Immature natural killer cell (primary cell): ENCODE data around the gene TMEM232. TPM values are rescaled to one million over a fixed set of nuclear protein-coding genes. Genes with fewer than 3 reads are reported as not detected.

Source experiments
- DNase-seq, 3 donors: peaks; one replicate each; pipeline ENCODE4 v3.0.0; 2022; ENCODE audit warnings: mixed read lengths in 1 of 3
- H3K27ac Mint-ChIP-seq, 6 donors: one replicate each; pipeline ENCODE4 v1.8.0; 2020; ENCODE audit warnings: mixed read lengths in 6 of 6, mild to moderate bottlenecking in 5 of 6, inconsistent platforms in 4 of 6, moderate library complexity in 3 of 6
- H3K27me3 Mint-ChIP-seq, 3 donors: one replicate each; pipeline ENCODE4 v1.8.0; 2020 to 2021; ENCODE audit warnings: low read depth in 3 of 3, mild to moderate bottlenecking in 3 of 3, mixed read lengths in 3 of 3, moderate library complexity in 3 of 3, inconsistent platforms in 1 of 3
- H3K36me3 Mint-ChIP-seq, 3 donors: one replicate each; pipeline ENCODE4 v1.8.0; 2020; ENCODE audit warnings: mixed read lengths in 3 of 3, inconsistent platforms in 2 of 3, mild to moderate bottlenecking in 2 of 3
- H3K4me1 Mint-ChIP-seq, 2 donors: one replicate each; pipeline ENCODE4 v1.8.0; 2020; ENCODE audit warnings: inconsistent platforms in 2 of 2, mild to moderate bottlenecking in 2 of 2, mixed read lengths in 2 of 2, moderate library complexity in 1 of 2
- H3K4me3 Mint-ChIP-seq, 5 donors: one replicate each; pipeline ENCODE4 v1.8.0; 2020; ENCODE audit warnings: mild to moderate bottlenecking in 5 of 5, mixed read lengths in 5 of 5, inconsistent platforms in 3 of 5, moderate library complexity in 3 of 5
- H3K9me3 Mint-ChIP-seq, 6 donors: one replicate each; pipeline ENCODE4 v1.8.0; 2020; ENCODE audit warnings: mild to moderate bottlenecking in 6 of 6, mixed read lengths in 6 of 6, inconsistent platforms in 4 of 6, moderate library complexity in 3 of 6
- polyA plus RNA-seq, 3 donors: library from polyadenylated mRNA; unstranded; fragments of 300-500 nt; fragmentation: Illumina TruSeq; gene quantifications; one replicate each; pipeline ENCODE4 v1.2.3, GENCODE V29; 2021

The TMEM232 gene
- polyA plus RNA-seq, 3 donors from 2014 or later: not detected

DNA sequence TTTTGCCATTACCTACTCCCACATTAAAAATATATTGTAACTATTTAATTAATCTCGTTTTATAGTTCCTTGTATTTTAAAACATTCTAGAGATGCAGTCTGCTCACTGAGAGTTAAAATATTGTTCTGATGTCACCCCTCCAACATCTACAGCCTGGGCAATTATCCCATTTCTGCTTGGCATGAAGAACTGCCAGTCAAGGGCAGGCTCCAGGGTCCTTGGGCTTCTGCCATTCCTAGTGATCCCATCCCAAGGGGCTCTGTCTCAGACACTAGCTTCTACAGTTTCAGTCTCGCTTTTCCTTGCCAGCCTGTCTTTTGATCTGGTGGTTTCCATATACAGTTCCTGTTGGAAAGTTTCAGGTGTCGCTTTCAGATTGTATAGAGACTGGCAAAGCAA, 287.2 kb downstream of the TMEM232 start:
- H3K4me3 Mint-ChIP-seq: no peak overlapping the region
- H3K36me3 Mint-ChIP-seq: no peaks in the 10 kb centered on the region
- peaks cover 0 to 11% (median 2%) of the 10 kb centered on the region in 6 donors for H3K9me3 Mint-ChIP-seq
- DNase-seq: no peak
- no peak overlapping the region for H3K27ac Mint-ChIP-seq
- no peaks in the 10 kb centered on the region for H3K4me1 Mint-ChIP-seq
- H3K27me3 Mint-ChIP-seq: no peaks in the 10 kb centered on the region

DNA sequence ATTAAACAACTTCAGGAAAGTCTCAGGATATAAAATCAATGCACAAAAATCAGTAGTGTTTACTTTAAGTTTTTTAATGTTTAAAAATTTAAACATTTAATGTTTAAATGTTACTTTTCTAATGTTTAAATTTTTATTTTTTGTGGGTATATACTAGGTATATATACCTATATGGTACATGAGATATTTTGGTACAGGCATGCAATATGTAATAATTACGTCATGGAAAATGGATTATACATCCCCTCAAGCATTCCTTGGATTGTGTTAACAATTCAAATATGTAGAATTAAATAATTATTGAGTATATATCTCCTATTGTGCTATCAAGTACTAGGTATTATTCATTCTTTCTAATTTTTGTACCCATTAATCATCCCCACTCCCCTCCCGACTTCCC, 291.3 kb downstream of the TMEM232 start:
- Mint-ChIP-seq H3K4me1 (no peaks in the 10 kb centered on the region), H3K9me3 (peaks cover 0 to 17% (median 2%) of the 10 kb centered on the region in 6 donors), H3K27me3 (no peaks in the 10 kb centered on the region), H3K27ac (no peak overlapping the region), H3K36me3 (no peaks in the 10 kb centered on the region), H3K4me3 (no peak overlapping the region)
- no peak for DNase-seq

DNA sequence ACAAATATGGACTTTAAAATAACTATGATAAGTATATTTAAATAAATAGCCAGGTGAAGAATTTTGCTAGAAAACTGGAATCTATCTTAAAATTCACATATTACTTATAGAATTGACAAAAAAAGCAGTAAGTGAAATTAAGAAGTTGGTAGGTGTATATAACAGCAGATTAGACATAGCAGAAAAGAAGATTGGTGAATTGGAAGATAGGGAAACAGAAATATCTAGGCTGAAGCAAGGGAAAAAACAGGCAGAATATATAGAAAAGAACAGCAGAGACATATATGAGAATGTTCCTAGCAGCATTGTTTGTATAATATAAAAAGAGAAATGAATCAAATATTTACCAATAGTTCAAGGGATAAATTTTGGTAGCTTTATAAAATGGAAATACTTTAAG, 294.9 kb downstream of the TMEM232 start:
- Mint-ChIP-seq H3K27me3 (peaks cover 0 to 3% (median 0%) of the 10 kb centered on the region in 3 donors), H3K36me3 (no peaks in the 10 kb centered on the region), H3K27ac (no peak overlapping the region), H3K4me1 (no peaks in the 10 kb centered on the region), H3K9me3 (peaks cover 0 to 20% (median 6%) of the 10 kb centered on the region in 6 donors), H3K4me3 (no peak overlapping the region)
- no peak for DNase-seq

DNA sequence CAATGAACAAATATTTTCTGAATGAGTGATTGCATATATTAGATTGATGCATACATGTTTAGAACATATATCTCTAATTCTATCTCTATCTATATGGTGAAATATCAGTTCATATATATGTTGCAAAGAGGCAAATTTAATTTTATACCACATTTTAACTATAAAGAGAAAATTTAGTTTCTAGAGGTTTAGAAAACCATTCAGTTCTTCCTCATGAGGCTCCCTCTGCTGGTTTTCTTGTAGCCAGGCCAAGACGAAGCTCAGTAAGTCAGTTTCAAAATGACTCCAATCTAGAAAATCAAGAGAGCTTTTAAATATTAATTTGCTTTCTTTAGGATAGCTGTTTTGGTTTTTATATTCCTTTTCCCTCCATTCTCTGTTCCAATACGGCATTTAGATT, 312.1 kb downstream of the TMEM232 start:
- no peaks in the 10 kb centered on the region for H3K4me1 Mint-ChIP-seq
- H3K27ac Mint-ChIP-seq: no peak overlapping the region
- DNase-seq: no peak
- no peaks in the 10 kb centered on the region for H3K36me3 Mint-ChIP-seq
- H3K9me3 Mint-ChIP-seq: peaks cover 0 to 3% (median 0%) of the 10 kb centered on the region in 6 donors
- H3K27me3 Mint-ChIP-seq: peaks cover 0 to 2% (median 0%) of the 10 kb centered on the region in 3 donors
- no peak overlapping the region for H3K4me3 Mint-ChIP-seq

- Mint-ChIP-seq H3K27ac (no peak overlapping the region), H3K4me1 (no peaks in the 10 kb centered on the region), H3K4me3 (no peak overlapping the region), H3K36me3 (no peaks in the 10 kb centered on the region), H3K27me3 (peaks cover 0 to 2% (median 0%) of the 10 kb centered on the region in 3 donors), H3K9me3 (peaks cover 0 to 3% (median 0%) of the 10 kb centered on the region in 6 donors)
- no peak for DNase-seq
Measured at GRCh38 chr5:110413856-110414255, 312.6 kb downstream of the TMEM232 start.

- Mint-ChIP-seq H3K27me3 (peaks cover 0 to 2% (median 0%) of the 10 kb centered on the region in 3 donors), H3K27ac (no peak overlapping the region)
Measured at GRCh38 chr5:110409571-110409970, 316.9 kb downstream of the TMEM232 start.

GRCh38 chr5:110402562-110402961, 323.9 kb downstream of the TMEM232 start:
- H3K36me3 Mint-ChIP-seq: no peaks in the 10 kb centered on the region
- H3K27me3 Mint-ChIP-seq: no peaks in the 10 kb centered on the region
- no peak for DNase-seq
- no peak overlapping the region for H3K4me3 Mint-ChIP-seq
- peaks cover 0 to 9% (median under 1%) of the 10 kb centered on the region in 6 donors for H3K9me3 Mint-ChIP-seq
- H3K27ac Mint-ChIP-seq: no peak overlapping the region
- no peaks in the 10 kb centered on the region for H3K4me1 Mint-ChIP-seq

More at GRCh38 chr5:110409571-110409970, 316.9 kb downstream of the TMEM232 start:
- DNase-seq: no peak
- Mint-ChIP-seq H3K36me3 (no peaks in the 10 kb centered on the region), H3K4me3 (no peak overlapping the region), H3K9me3 (peaks cover 0 to 6% (median under 1%) of the 10 kb centered on the region in 6 donors), H3K4me1 (no peaks in the 10 kb centered on the region)

DNA sequence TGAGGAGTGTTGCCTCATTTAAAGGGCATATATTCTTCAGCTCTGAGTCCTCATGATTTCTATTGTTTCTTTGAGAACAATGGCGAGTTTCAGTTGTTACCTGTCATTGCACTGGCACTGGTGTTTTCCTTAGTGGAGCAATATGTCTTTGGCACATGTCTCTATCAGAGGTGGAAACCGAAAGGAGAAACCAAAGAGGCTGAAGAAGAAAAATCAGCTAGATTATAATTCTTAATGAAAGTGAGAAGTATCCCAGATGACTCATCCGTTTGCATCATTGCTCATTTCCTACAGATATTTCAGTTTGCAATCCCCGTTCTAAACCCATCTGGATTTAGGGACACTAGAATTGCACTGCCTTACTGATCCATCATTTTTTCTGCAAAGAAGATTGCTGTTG, 324.6 kb downstream of the TMEM232 start:
- Mint-ChIP-seq H3K27ac (no peak overlapping the region), H3K27me3 (no peaks in the 10 kb centered on the region), H3K4me3 (no peak overlapping the region), H3K4me1 (no peaks in the 10 kb centered on the region), H3K9me3 (peaks cover 0 to 9% (median under 1%) of the 10 kb centered on the region in 6 donors), H3K36me3 (no peaks in the 10 kb centered on the region)
- DNase-seq: no peak

GRCh38 chr5:110398951-110399350, 327.5 kb downstream of the TMEM232 start:
- H3K4me1 Mint-ChIP-seq: no peaks in the 10 kb centered on the region
- peaks cover 0 to 4% (median 1%) of the 10 kb centered on the region in 3 donors for H3K27me3 Mint-ChIP-seq
- no peak for DNase-seq
- H3K9me3 Mint-ChIP-seq: peaks cover 0 to 7% (median 0%) of the 10 kb centered on the region in 6 donors
- no peak overlapping the region for H3K4me3 Mint-ChIP-seq
- no peaks in the 10 kb centered on the region for H3K36me3 Mint-ChIP-seq
- no peak overlapping the region for H3K27ac Mint-ChIP-seq

DNA sequence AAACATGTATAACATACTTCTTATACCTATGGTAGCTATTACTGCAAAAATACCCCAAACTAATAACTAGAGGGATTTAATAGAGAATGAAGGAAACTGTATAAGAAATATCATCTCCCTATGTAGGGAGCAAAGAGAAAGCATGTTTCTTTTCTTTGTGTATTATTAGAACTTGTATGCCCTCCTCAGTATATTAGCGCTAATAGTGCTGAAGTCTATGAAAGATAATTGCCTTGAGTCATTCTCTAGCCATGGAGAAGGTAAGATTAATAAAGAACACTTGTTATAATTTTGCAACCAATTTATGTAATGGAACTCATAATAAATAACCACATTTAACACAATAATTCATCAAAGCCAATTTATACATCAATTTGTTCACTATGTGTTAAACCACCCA, 329.2 kb downstream of the TMEM232 start:
- Mint-ChIP-seq H3K27ac (no peak overlapping the region), H3K27me3 (peaks cover 0 to 4% (median 1%) of the 10 kb centered on the region in 3 donors), H3K36me3 (no peaks in the 10 kb centered on the region), H3K4me3 (no peak overlapping the region), H3K4me1 (no peaks in the 10 kb centered on the region), H3K9me3 (peaks cover 0 to 3% (median 0%) of the 10 kb centered on the region in 6 donors)
- no peak for DNase-seq

- Mint-ChIP-seq H3K27me3 (peaks cover 0 to 3% (median 0%) of the 10 kb centered on the region in 3 donors), H3K27ac (no peak overlapping the region), H3K9me3 (peaks cover 0 to 12% (median 3%) of the 10 kb centered on the region in 6 donors), H3K4me1 (no peaks in the 10 kb centered on the region), H3K4me3 (no peak overlapping the region), H3K36me3 (no peaks in the 10 kb centered on the region)
- DNase-seq: no peak
Measured at GRCh38 chr5:110386782-110387181, 339.7 kb downstream of the TMEM232 start.

DNA sequence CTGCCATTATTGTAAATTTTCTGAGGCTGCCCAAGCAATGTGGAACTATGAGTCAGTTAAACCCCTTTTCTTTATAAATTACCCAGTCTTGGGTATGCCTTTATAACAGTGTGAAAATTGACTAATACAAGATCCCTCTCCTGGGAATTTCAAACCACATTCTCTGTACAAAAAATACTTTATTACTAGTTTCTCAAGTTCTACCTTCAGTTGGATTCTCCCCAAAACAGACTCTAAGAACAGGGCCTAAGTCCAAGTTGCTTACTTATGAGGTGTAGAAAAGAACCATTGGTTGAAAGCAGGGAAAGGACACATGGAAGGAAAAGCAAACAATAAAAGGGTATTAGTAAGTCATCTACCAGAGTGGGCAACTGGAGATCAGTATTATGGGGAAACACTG, 343.2 kb downstream of the TMEM232 start:
- no peak overlapping the region for H3K4me3 Mint-ChIP-seq
- DNase-seq: no peak
- H3K36me3 Mint-ChIP-seq: no peaks in the 10 kb centered on the region

DNA sequence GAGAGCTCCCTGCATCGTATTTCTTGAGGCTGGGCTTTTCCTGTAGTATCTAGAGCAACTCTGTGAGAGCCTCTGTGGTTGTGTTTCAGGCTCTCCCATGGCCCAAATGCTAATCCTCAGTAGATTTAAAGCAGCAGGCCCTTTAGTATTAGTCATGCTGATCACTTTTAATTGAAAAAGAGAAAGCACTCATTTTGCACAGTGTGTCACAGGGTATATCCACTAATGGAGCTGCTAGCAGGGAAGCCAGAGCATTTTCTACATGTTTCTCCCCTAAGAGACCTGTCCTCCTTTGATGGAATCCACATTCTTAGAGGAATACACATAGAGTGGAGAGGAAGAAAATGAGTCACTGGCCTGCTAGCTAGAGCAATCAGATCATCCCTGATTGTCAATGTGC, 348.5 kb downstream of the TMEM232 start:
- Mint-ChIP-seq H3K27ac (no peak overlapping the region), H3K4me3 (no peak overlapping the region), H3K36me3 (no peaks in the 10 kb centered on the region), H3K9me3 (peaks cover 0 to 4% (median 1%) of the 10 kb centered on the region in 6 donors), H3K4me1 (no peaks in the 10 kb centered on the region), H3K27me3 (no peaks in the 10 kb centered on the region)
- no peak for DNase-seq

More for the DNA sequence above, 343.2 kb downstream of the TMEM232 start:
- Mint-ChIP-seq H3K27ac (no peak overlapping the region), H3K27me3 (peaks cover 0 to 1% (median 0%) of the 10 kb centered on the region in 3 donors), H3K4me1 (no peaks in the 10 kb centered on the region), H3K9me3 (peaks cover 0 to 12% (median 2%) of the 10 kb centered on the region in 6 donors)

DNA sequence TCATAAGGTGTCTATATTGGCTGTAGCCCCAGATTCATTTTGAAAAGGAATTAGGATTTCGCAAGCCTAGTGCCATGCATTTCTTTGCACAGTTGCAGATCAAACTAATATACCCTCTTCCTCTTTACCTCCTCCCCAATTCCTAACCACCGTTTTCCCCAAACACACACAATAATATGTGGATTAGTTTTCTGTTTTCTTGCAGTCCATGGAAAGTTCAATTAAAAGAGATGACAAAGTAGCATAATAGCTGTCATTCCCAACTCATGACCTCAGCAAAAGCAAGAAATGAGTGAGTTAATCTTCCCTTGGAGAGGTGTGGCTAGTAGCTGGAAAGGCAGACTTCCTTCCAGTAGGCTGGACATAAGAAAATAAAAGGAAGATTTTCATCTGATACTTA, 349.1 kb downstream of the TMEM232 start:
- no peak overlapping the region for H3K27ac Mint-ChIP-seq
- no peak overlapping the region for H3K4me3 Mint-ChIP-seq
- H3K36me3 Mint-ChIP-seq: no peaks in the 10 kb centered on the region
- no peak for DNase-seq
- no peaks in the 10 kb centered on the region for H3K27me3 Mint-ChIP-seq
- no peaks in the 10 kb centered on the region for H3K4me1 Mint-ChIP-seq
- peaks cover 0 to 4% (median under 1%) of the 10 kb centered on the region in 6 donors for H3K9me3 Mint-ChIP-seq

DNA sequence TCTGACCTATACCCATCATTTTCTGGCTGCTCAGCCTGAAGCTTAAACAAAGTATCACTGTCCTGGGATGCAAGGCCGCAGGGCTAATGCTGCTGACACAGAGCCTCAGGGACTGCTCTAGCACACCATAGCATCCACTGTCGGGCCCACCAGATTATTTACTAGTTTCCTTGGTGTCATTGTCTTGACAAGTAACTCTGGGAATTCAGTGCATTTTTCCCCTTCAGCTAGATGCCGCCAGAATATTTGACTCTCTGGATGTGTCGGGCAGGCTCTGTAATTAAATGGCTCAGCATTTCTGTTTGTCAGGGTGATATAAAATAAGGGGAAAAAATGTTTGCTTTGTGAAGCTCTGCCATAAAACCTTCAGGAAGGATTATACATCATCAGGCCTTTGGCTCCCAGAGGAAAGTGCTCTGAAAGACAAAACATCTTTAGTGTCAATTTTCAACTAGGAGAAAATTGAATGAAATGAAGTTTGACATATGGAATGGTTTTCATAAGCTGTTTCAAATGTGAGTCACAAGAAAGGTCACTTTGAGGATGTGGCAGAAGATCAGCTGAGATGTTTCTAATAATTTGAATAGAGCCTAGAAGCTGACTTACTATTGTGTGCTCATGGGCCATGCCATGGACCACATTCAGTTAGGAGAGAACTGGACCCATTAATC, 350.1 kb downstream of the TMEM232 start:
- H3K9me3 Mint-ChIP-seq: peaks cover 0 to 4% (median under 1%) of the 10 kb centered on the region in 6 donors
- DNase-seq: no peak
- H3K27me3 Mint-ChIP-seq: no peaks in the 10 kb centered on the region
- no peaks in the 10 kb centered on the region for H3K36me3 Mint-ChIP-seq
- H3K4me1 Mint-ChIP-seq: no peaks in the 10 kb centered on the region
- H3K27ac Mint-ChIP-seq: no peak overlapping the region
- H3K4me3 Mint-ChIP-seq: no peak overlapping the region
